Raji (cell line): ENCODE measurements around the gene ZPR1.

ENCODE experiments used
- POLR2A ChIP-seq: IDR thresholded peaks from 2 replicates; pipeline ENCODE4 v1.6.1; 2011; ENCODE audit warnings: low read depth, low read length, control low read depth; ENCODE audit not compliant: insufficient read depth

ZPR1 gene

GRCh38 chr11:116828632-116829524, 41.1 kb upstream of the ZPR1 start:
- TF ChIP-seq POLR2A = no peak

GRCh38 chr11:116827461-116827860, 39.6 kb upstream of the ZPR1 start:
- TF ChIP-seq POLR2A = no peak

GRCh38 chr11:116826751-116827431, 39.1 kb upstream of the ZPR1 start:
- no peak for TF ChIP-seq POLR2A

- TF ChIP-seq POLR2A = no peak
These were observed 38.3 kb upstream of the ZPR1 start for GRCh38 chr11:116825854-116826750.

GRCh38 chr11:116825434-116825833, 37.6 kb upstream of the ZPR1 start:
- TF ChIP-seq POLR2A = no peak

- no peak for TF ChIP-seq POLR2A
These were observed 35.4 kb upstream of the ZPR1 start, which contains the start of gene APOA4 for GRCh38 chr11:116823031-116823843. Gene APOA4, minus strand, starts transcription at chr11:116823304. Its CDS starts 113 bp downstream, at chr11:116823191.

GRCh38 chr11:116822575-116822974, 34.8 kb upstream of the ZPR1 start:
- TF ChIP-seq POLR2A = no peak

GRCh38 chr11:116821050-116821918, 33.5 kb upstream of the ZPR1 start:
- no peak for TF ChIP-seq POLR2A

- TF ChIP-seq POLR2A = no peak
These were observed 31.2 kb upstream of the ZPR1 start for GRCh38 chr11:116819049-116819448.

GRCh38 chr11:116814502-116814901, 26.7 kb upstream of the ZPR1 start:
- TF ChIP-seq POLR2A = no peak

GRCh38 chr11:116813781-116814471, 26.1 kb upstream of the ZPR1 start:
- TF ChIP-seq POLR2A = no peak

- no peak for TF ChIP-seq POLR2A
These were observed 25.3 kb upstream of the ZPR1 start for GRCh38 chr11:116813170-116813569.

- TF ChIP-seq POLR2A = no peak
These were observed 24.3 kb upstream of the ZPR1 start for GRCh38 chr11:116812109-116812508.

- no peak for TF ChIP-seq POLR2A
These were observed 23.4 kb upstream of the ZPR1 start for GRCh38 chr11:116811194-116811593.
